ENCODE results near the gene C2CD5. TPM values are rescaled to one million over a fixed set of nuclear protein-coding genes. Genes with fewer than 3 reads are reported as not detected.

Gene C2CD5
- total and polyA plus RNA-seq, 2 of the 4 experiments (the other 2 are of a cell fraction): 14.5 to 15.8 TPM

- Histone ChIP-seq H2BK20ac (ENCODE audit: low read depth, low read length) (no peak overlapping the region), H3K27ac (ENCODE audit: insufficient read depth, low read length) (no peak overlapping the region), H3K9me1 (ENCODE audit: insufficient read depth, low read length) (peaks cover 4% of the 10 kb centered on the region; the same call in 1 of the 2 replicates), H2AFZ (replicated peaks; ENCODE audit: low read length, poor library complexity) (no peak overlapping the region), H3K79me1 (ENCODE audit: low read depth in 1 of 2, low read length in 2 of 2) (no peaks in the 10 kb centered on the region; a peak in 1 of 4 replicates), H3K9ac (ENCODE audit: low read depth, low read length) (no peak overlapping the region), H3K56ac (ENCODE audit: extremely low read depth, insufficient read depth, low read length) (no peak overlapping the region), H4K8ac (ENCODE audit: low read depth in 2 of 2, low read length in 2 of 2) (no peak overlapping the region), H3K4me3 (ENCODE audit: insufficient read depth, low read depth, low read length) (no peak overlapping the region), H3K4me1 (ENCODE audit: control insufficient read depth, insufficient read depth, low read length) (no peaks in the 10 kb centered on the region; the same call in 1 of the 2 replicates), H4K20me1 (ENCODE audit: insufficient read depth, low read length) (no peaks in the 10 kb centered on the region), H3K4me2 (ENCODE audit: low read depth, low read length) (no peak overlapping the region), H4K5ac (ENCODE audit: low read depth, low read length) (no peak overlapping the region), H2BK120ac (ENCODE audit: low read depth, low read length) (no peak overlapping the region), H3K27me3 (ENCODE audit: control insufficient read depth, insufficient read depth, low read length) (no peaks in the 10 kb centered on the region), H2BK5ac (ENCODE audit: low read depth, low read length, poor library complexity, severe bottlenecking) (no peak overlapping the region), H4K91ac (ENCODE audit: insufficient read depth, low read depth, low read length) (no peak overlapping the region), H2AK9ac (replicated peaks; ENCODE audit: low read depth, low read length, poor library complexity) (no peak overlapping the region), H3K18ac (ENCODE audit: low read depth, low read length) (no peak overlapping the region), H2AK5ac (ENCODE audit: low read depth, low read length) (no peak overlapping the region), H3K9me3 (ENCODE audit: control insufficient read depth, insufficient read depth, low read length) (no peaks in the 10 kb centered on the region), H3K23ac (ENCODE audit: low read depth, low read length) (no peak overlapping the region), H3K14ac (replicated peaks; ENCODE audit: low read depth, low read length) (no peak overlapping the region), H2BK15ac (ENCODE audit: low read depth, low read length) (no peak overlapping the region), H3K36me3 (ENCODE audit: control insufficient read depth, insufficient read depth, low read length) (0 out of 2 replicates have a peak, but pooled peaks cover 5% of the 10 kb centered on the region), H3K4ac (ENCODE audit: low read depth, low read length) (no peak overlapping the region)
- no TSS peak for BruUV-seq (replicated peaks)
- dilution Hi-C loops (cut with HindIII; ENCODE audit: low sequenced_read_pairs, unreplicated experiment) (no loop called here), intact Hi-C loops (cut with micrococcal nuclease) (loop anchor here (5.0 kb wide), 2 partner anchors 41 to 151 kb away; partner anchors contain the start of gene ETNK1), in situ Hi-C loops (cut with MboI; ENCODE audit: low sequenced_read_pairs) (no loop called here)
- ATAC-seq (ENCODE audit: low read depth) (no peak), DNase-seq (no peak)
- TF ChIP-seq POLR2A (IDR thresholded peaks at IDR 0.05; ENCODE audit: low read depth, low read length): no peak
- no peak for TF ChIP-seq MXI1 (IDR thresholded peaks at IDR 0.05; ENCODE audit: borderline replicate concordance, low read depth, low read length)
- TF ChIP-seq MAZ (IDR thresholded peaks at IDR 0.05; ENCODE audit: borderline replicate concordance, low read depth, low read length): no peak
- TF ChIP-seq CHD1 (IDR thresholded peaks at IDR 0.05; ENCODE audit: low read depth, low read length): no peak
- TF ChIP-seq RCOR1 (IDR thresholded peaks at IDR 0.05; ENCODE audit: insufficient replicate concordance, low read length): no peak
- no peak for TF ChIP-seq CTCF (conservative IDR thresholded peaks at IDR 0.05; ENCODE audit: low read depth, low read length)
- no peak for TF ChIP-seq NFE2L2 (IDR thresholded peaks at IDR 0.05; ENCODE audit: low read depth, low read length)
- no peak for TF ChIP-seq RAD21 (IDR thresholded peaks at IDR 0.05; ENCODE audit: low read length)
- no peak for TF ChIP-seq MAFK (IDR thresholded peaks at IDR 0.05; ENCODE audit: low read depth, low read length)
- no peak for TF ChIP-seq USF2 (IDR thresholded peaks at IDR 0.05; ENCODE audit: low read depth, low read length)
- TF ChIP-seq RFX5 (IDR thresholded peaks at IDR 0.05; ENCODE audit: low read depth, low read length): no peak
- no peak for TF ChIP-seq CEBPB (IDR thresholded peaks at IDR 0.05; ENCODE audit: low read depth, low read length)
- no peak for TF ChIP-seq ELK1 (IDR thresholded peaks at IDR 0.05; ENCODE audit: borderline replicate concordance, low read depth, low read length)
- no peak for TF ChIP-seq BHLHE40 (IDR thresholded peaks at IDR 0.05; ENCODE audit: low read depth, low read length)
- ChIA-PET POLR2A (ENCODE audit: unreplicated experiment) (no interaction called here), CTCF (interaction anchor here (2.7 kb wide), 1 partner anchor 17 kb away, joined by 10 read pairs; no protein-coding TSS in a partner anchor)
Observed at GRCh38 chr12:22476133-22476532, 68.2 kb downstream of the C2CD5 start.

All from IMR-90 (cell line).